Measurements from ENCODE around the gene DLX3. TPM values are rescaled to one million over a fixed set of nuclear protein-coding genes. Genes with fewer than 3 reads are reported as not detected.

The DLX3 gene
- total RNA-seq, 3 donors from 2014 or later (not counting 1 experiment from before 2014, with no cell fraction given), result not detected

DNA sequence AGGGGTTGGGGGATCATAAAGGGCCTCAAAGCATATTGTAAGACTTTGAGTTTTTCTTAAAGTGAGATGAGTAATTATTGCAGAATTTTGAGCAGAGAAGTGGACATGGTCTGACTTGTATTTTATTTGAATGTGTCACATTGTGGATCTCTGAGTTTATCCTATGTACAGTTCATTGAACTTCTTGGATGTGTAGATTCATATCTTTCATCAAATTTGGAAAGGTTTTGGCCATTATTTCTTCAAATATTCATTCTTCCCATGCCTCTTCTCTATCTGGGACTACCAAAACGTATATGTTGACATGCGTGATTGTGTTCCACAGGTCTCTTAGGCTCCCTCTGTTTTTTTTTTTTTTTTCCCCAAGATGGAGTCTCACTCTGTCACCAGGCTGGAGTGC lies 14.3 kb upstream of the DLX3 start:
- Mint-ChIP-seq H3K27me3 (ENCODE audit: low read depth in 2 of 2) (peaks cover 32 to 60% of the 10 kb centered on the region in 2 donors), H3K4me3 (no peak overlapping the region), H3K27ac (no peak overlapping the region), H3K9me3 (peaks cover 2 to 4% of the 10 kb centered on the region in 2 donors), H3K4me1 (no peaks in the 10 kb centered on the region), H3K36me3 (no peaks in the 10 kb centered on the region)
- no peaks in the 10 kb centered on the region for H3K4me1 ChIP-seq (ENCODE audit: control insufficient read depth, insufficient read depth, low read length)
- 96% methylated on average over 2 of the region's 2 CpGs for WGBS (ENCODE audit: insufficient coverage)
- intact Hi-C loops (cut with micrococcal nuclease), result no loop called here
- DNase-seq, result no peak
- H3K36me3 ChIP-seq (ENCODE audit: control insufficient read depth, insufficient read depth, low read length), result no peaks in the 10 kb centered on the region
- no peak overlapping the region for H3K4me3 ChIP-seq (ENCODE audit: low read length)
- no peak for ATAC-seq
- no peak overlapping the region for H3K27ac ChIP-seq (ENCODE audit: low read length)
- H3K27me3 ChIP-seq (ENCODE audit: control insufficient read depth, insufficient read depth, low read length), result peaks cover 9% of the 10 kb centered on the region
- TF ChIP-seq, protein P1, sequence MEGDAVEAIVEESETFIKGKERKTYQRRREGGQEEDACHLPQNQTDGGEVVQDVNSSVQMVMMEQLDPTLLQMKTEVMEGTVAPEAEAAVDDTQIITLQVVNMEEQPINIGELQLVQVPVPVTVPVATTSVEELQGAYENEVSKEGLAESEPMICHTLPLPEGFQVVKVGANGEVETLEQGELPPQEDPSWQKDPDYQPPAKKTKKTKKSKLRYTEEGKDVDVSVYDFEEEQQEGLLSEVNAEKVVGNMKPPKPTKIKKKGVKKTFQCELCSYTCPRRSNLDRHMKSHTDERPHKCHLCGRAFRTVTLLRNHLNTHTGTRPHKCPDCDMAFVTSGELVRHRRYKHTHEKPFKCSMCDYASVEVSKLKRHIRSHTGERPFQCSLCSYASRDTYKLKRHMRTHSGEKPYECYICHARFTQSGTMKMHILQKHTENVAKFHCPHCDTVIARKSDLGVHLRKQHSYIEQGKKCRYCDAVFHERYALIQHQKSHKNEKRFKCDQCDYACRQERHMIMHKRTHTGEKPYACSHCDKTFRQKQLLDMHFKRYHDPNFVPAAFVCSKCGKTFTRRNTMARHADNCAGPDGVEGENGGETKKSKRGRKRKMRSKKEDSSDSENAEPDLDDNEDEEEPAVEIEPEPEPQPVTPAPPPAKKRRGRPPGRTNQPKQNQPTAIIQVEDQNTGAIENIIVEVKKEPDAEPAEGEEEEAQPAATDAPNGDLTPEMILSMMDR (IDR thresholded peaks at IDR 0.05), result no peak
- H3K9me3 ChIP-seq (ENCODE audit: control insufficient read depth, insufficient read depth, low read length), result peaks cover 14% of the 10 kb centered on the region

DNA sequence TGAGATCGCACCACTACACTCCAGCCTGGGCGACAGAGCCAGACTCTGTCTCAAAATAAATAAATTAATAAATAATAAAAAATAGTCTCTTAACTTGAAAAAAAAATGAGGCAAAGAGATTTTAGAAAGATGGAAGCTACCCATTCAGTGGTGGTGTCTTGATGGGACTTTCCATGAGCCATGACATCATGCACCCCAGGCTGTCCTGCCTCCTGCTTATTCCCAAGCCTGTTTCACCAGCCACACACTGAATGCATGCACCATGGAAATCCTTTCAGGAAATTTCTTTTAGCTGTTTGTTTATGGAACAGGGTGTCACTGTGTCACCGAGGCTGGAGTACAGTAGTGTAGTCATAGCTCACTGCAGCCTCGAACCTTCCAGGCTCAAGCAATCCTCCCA lies 8.9 kb upstream of the DLX3 start:
- Mint-ChIP-seq H3K9me3 (peaks cover 1 to 3% of the 10 kb centered on the region in 2 donors), H3K36me3 (no peaks in the 10 kb centered on the region), H3K27ac (no peak overlapping the region), H3K27me3 (ENCODE audit: low read depth in 2 of 2) (peaks cover 33 to 53% of the 10 kb centered on the region in 2 donors), H3K4me1 (no peaks in the 10 kb centered on the region), H3K4me3 (no peak overlapping the region)
- H3K36me3 ChIP-seq (ENCODE audit: control insufficient read depth, insufficient read depth, low read length), result no peaks in the 10 kb centered on the region
- H3K4me3 ChIP-seq (ENCODE audit: low read length), result no peak overlapping the region
- no peaks in the 10 kb centered on the region for H3K4me1 ChIP-seq (ENCODE audit: control insufficient read depth, insufficient read depth, low read length)
- no CpG with 5 or more reads among the region's 4 CpGs for WGBS (ENCODE audit: insufficient coverage)
- H3K27ac ChIP-seq (ENCODE audit: low read length), result no peak overlapping the region
- peaks cover 8% of the 10 kb centered on the region for H3K27me3 ChIP-seq (ENCODE audit: control insufficient read depth, insufficient read depth, low read length)
- no peak for DNase-seq
- no peaks in the 10 kb centered on the region for H3K9me3 ChIP-seq (ENCODE audit: control insufficient read depth, insufficient read depth, low read length)
- intact Hi-C loops (cut with micrococcal nuclease), result no loop called here
- TF ChIP-seq, protein P1 (IDR thresholded peaks at IDR 0.05), result no peak
- no peak for ATAC-seq

DNA sequence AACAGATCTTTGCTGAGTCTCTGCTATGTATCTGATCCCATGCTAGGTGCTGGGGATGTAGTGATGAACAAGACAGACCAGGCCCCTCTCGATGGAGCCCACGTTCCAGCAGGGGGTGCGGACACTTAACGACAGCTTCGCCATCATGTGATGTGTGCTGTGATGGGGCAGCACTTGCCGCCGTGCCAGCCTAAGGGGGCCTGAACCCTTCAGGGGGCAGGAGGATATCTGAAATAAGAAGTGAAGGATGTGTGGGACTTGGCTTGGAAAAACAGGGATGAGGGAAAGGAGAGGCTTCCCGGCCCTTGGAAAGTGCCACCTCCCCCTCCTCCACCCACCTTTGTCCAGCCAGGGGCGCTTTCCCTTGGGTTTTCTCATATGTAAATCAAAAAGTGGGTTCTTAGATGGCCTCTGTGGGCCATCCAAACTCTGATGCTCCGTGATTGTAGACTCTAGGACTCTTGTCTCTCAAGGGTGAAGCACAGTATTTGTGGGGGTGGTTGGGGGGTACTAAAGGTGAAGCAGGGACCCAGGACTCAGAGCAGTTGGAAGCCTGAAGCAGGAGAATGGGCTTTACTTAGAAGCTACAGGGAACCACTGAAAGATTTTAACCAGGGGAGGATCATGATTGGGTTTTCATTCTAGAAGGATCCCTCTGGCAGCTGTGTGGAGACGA lies 4.0 kb upstream of the DLX3 start:
- Histone ChIP-seq H3K4me1 (ENCODE audit: control insufficient read depth, insufficient read depth, low read length) (peaks cover 29% of the 10 kb centered on the region), H3K4me3 (ENCODE audit: low read length) (no peak overlapping the region), H3K27me3 (ENCODE audit: control insufficient read depth, insufficient read depth, low read length) (peaks cover 49% of the 10 kb centered on the region), H3K36me3 (ENCODE audit: control insufficient read depth, insufficient read depth, low read length) (no peaks in the 10 kb centered on the region), H3K27ac (ENCODE audit: low read length) (no peak overlapping the region), H3K9me3 (ENCODE audit: control insufficient read depth, insufficient read depth, low read length) (no peaks in the 10 kb centered on the region)
- TF ChIP-seq, protein P1 (IDR thresholded peaks at IDR 0.05), result no peak
- Mint-ChIP-seq H3K27ac (no peak overlapping the region), H3K9me3 (no peaks in the 10 kb centered on the region), H3K36me3 (no peaks in the 10 kb centered on the region), H3K4me1 (peaks cover 14 to 27% of the 10 kb centered on the region in 2 donors), H3K27me3 (ENCODE audit: low read depth in 2 of 2) (peaks cover 51 to 52% of the 10 kb centered on the region in 2 donors), H3K4me3 (no peak overlapping the region)
- ATAC-seq (no peak), DNase-seq (no peak)
- intact Hi-C loops (cut with micrococcal nuclease), result loop anchor here (1.0 to 5.0 kb wide), 5 partner anchors 47 to 432 kb away; no protein-coding TSS in a partner anchor
- WGBS (ENCODE audit: insufficient coverage), result 65% methylated on average over 9 of the region's 11 CpGs
